ENCODE results near the gene WWTR1. TPM values are rescaled to one million over a fixed set of nuclear protein-coding genes. Genes with fewer than 3 reads are reported as not detected.

Gene WWTR1
- total RNA-seq, 2 donors from 2014 or later: 0.77 to 1.2 TPM

DNA sequence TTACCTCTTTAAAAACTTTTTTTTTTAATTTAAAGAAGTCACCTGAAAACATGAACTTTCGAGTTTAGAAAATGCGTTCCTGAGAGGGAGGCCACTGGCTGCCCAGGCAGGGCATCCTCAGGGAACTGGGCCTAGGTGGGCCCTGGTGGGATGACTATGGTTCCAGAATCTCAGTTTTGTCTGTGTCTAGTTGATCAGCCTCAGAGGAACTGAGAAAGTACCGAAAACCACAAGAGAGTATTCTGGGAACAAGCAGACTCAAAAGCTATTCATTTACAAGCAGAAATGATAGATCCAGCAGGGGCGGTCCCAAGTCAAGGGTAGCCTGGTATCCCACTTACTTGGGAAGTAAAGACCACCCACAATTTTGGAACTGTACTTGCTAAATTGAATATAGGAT lies 10.5 kb downstream of the WWTR1 start:
- peaks cover 5% of the 10 kb centered on the region for H3K36me3 Mint-ChIP-seq (ENCODE audit: low read depth)
- no peaks in the 10 kb centered on the region for H3K4me1 Mint-ChIP-seq
- peaks cover 37% of the 10 kb centered on the region for H3K27me3 Mint-ChIP-seq
- ATAC-seq (no peak), DNase-seq (no peak)
- no peak overlapping the region for H3K27ac Mint-ChIP-seq
- no peak overlapping the region for H3K4me3 Mint-ChIP-seq
- no peaks in the 10 kb centered on the region for H3K9me3 ChIP-seq (ENCODE audit: control insufficient read depth, low read length, poor library complexity, severe bottlenecking)

DNA sequence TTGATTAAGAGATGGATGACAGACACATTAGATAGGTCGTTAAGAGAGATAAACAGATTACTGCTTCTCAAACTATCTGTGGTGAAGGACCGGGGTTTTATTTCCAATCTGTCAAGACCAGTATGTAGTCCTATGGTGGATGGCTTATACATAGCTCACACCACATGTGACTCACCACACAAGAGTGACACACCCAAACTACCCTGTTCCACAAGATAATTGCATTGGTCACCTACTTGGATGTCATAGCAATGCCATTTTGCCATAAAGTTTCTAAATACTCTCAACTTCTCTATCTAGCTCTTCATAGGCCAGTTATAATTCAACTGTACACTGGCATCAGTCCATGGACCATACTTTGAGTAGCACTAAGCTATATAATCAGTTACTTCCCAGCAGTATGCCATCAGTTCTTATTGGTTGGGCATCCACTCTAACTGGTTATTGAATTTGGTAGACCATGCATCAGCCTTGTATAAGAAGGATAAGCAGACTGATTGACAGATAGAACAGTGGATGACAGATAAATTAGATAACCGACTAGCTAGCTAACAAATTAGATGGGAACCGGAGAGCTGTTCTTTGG lies 11.6 kb downstream of the WWTR1 start:
- peaks cover 5% of the 10 kb centered on the region for H3K36me3 Mint-ChIP-seq (ENCODE audit: low read depth)
- no peak overlapping the region for H3K27ac Mint-ChIP-seq
- H3K27me3 Mint-ChIP-seq: peaks cover 35% of the 10 kb centered on the region
- DNase-seq (no peak), ATAC-seq (no peak)
- H3K9me3 ChIP-seq (ENCODE audit: control insufficient read depth, low read length, poor library complexity, severe bottlenecking): no peaks in the 10 kb centered on the region
- H3K4me3 Mint-ChIP-seq: no peak overlapping the region
- no peaks in the 10 kb centered on the region for H3K4me1 Mint-ChIP-seq

DNA sequence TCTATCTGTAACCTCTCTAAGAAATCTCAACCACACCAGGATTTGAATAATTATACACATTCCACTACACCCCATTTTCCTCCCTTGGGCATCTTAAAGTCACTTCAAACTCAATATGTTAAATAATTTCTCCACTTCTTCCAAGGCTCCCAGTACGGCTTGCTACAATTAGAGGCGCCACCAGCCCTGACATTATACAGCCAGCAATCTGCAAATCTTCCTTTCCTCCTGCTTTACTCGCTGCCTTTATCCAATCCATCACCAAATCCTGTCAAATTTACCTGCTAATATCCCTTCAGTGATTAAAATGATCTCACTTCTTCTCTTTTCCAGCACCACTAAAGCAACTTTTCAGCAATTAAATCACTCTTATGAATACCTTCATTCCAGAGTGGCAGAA lies 13.9 kb downstream of the WWTR1 start:
- peaks cover 22% of the 10 kb centered on the region for H3K27me3 Mint-ChIP-seq
- H3K4me3 Mint-ChIP-seq: no peak overlapping the region
- no peaks in the 10 kb centered on the region for H3K9me3 ChIP-seq (ENCODE audit: control insufficient read depth, low read length, poor library complexity, severe bottlenecking)
- no peaks in the 10 kb centered on the region for H3K4me1 Mint-ChIP-seq
- H3K36me3 Mint-ChIP-seq (ENCODE audit: low read depth): no peaks in the 10 kb centered on the region
- ATAC-seq (no peak), DNase-seq (no peak)
- H3K27ac Mint-ChIP-seq: no peak overlapping the region

DNA sequence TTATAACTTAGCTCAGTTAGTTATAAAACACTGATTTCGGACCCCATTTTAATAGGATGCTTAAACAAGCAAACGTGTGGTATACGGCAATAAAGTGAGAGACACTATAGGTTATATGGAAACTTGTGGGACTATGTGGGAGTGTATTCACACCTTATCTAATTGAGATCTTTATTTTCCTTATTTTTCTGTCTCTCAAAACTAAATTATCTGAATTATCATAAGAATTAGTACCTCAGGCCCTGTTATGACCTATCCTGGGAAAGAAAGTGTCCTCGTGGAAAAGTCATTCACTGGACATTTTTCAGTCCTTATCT lies 14.4 kb downstream of the WWTR1 start:
- Mint-ChIP-seq H3K27ac (no peak overlapping the region), H3K27me3 (peaks cover 24% of the 10 kb centered on the region), H3K4me1 (peaks cover 1% of the 10 kb centered on the region), H3K36me3 (ENCODE audit: low read depth) (no peaks in the 10 kb centered on the region), H3K4me3 (no peak overlapping the region)
- ATAC-seq (no peak), DNase-seq (no peak)
- H3K9me3 ChIP-seq (ENCODE audit: control insufficient read depth, low read length, poor library complexity, severe bottlenecking): no peaks in the 10 kb centered on the region

DNA sequence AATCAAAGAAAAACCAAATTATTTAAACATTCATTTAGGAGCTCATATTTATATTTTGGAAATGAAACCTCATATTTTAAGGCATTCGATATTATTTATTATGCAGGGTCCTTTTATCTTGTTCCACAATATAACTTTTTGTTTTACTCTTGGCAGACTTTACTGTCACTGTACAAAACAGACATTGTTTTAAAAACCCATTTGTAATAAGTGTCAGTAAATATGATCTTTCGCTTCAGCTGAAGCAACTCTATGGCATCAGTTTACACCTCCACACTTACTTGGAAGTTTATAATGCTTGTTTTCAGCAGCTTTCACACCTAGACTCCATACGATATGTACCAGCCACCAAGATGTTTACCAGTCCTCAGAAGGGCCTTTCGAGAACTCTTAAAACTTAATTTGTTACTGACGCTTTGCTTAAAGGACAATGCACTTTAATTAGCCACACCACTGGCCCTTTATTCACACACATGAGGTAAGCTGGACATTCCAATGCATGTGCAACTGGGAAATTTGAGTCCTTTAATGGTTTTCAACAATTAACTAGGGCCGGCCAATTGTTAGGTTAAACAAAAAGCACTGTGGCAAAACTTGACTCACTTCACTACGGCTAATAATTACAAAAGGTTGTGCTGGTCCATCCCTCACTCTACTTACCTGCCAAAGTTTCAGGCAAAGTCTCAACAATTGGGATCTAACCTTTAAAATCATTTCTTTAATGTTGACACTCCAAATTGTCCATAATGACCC lies 16.7 kb downstream of the WWTR1 start:
- H3K27ac Mint-ChIP-seq: no peak overlapping the region

DNA sequence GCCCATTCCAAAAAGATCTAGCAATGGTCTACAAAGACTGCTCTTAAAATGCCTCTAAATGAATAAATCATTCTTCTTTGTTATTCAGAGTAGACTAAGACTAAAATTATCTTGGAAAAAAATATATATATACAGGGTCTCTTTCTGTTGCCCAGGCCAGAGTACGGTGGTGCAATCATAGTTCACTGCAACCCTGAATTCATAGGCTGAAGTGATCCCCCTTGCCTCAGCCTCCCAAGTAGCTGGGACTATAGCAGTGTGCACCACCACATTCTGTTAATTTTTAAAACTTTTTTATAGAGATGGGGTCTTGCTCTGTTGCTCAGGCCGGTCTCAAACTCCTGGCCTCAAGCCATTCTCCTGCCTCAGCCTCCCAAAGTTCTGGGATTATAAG lies 18.7 kb downstream of the WWTR1 start:
- no peak for ATAC-seq
- no peaks in the 10 kb centered on the region for H3K9me3 ChIP-seq (ENCODE audit: control insufficient read depth, low read length, poor library complexity, severe bottlenecking)
- DNase-seq: no peak
- peaks cover 26% of the 10 kb centered on the region for H3K27me3 Mint-ChIP-seq
- no peak overlapping the region for H3K27ac Mint-ChIP-seq
- no peaks in the 10 kb centered on the region for H3K36me3 Mint-ChIP-seq (ENCODE audit: low read depth)
- H3K4me3 Mint-ChIP-seq: no peak overlapping the region
- H3K4me1 Mint-ChIP-seq: peaks cover 3% of the 10 kb centered on the region

More for the DNA sequence above, 16.7 kb downstream of the WWTR1 start:
- no peaks in the 10 kb centered on the region for H3K36me3 Mint-ChIP-seq (ENCODE audit: low read depth)
- no peak overlapping the region for H3K4me3 Mint-ChIP-seq
- H3K27me3 Mint-ChIP-seq: peaks cover 20% of the 10 kb centered on the region
- peaks cover 3% of the 10 kb centered on the region for H3K4me1 Mint-ChIP-seq
- H3K9me3 ChIP-seq (ENCODE audit: control insufficient read depth, low read length, poor library complexity, severe bottlenecking): no peaks in the 10 kb centered on the region
- DNase-seq (no peak), ATAC-seq (no peak)

DNA sequence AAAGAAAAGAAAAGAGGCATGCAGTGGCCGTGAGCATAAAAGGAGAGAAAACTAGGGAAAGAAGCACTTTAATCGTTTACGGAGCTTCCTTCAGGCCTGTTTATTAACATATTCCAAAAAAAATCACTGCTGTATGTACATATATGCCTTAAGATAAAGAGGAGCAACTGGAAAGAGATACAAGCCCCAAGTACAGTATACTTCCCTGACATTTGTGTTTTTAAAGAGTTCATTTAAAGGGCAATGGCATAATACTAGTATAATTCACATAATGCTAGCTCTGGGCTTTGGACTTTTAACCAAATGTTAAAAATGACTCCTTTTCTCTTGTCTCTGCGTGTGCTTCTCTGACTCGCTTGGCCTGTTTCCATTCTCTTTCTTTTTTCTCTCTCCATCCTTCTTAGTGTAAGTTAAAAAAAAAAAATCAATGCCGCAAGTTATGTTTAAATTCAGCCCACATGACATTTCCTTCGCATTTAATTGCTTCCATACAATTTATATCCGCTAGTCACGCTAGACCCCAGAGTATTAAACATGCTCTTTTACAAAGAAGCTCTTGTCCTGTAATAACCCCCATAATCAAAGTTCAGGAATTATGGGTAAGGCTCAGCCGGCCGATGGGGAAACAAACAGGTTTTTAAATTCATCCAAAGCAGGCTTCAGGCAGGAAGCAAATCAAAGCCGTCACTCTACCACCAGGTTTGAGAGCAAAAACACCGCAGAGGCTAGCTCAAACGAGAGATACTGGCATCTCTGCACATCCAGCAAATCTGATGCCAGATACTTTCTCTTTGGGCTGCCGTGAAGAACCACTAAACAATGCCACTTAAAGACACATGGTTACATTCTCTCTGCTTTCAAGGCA lies 19.4 kb downstream of the WWTR1 start:
- H3K36me3 Mint-ChIP-seq (ENCODE audit: low read depth): peaks cover 2% of the 10 kb centered on the region

DNA sequence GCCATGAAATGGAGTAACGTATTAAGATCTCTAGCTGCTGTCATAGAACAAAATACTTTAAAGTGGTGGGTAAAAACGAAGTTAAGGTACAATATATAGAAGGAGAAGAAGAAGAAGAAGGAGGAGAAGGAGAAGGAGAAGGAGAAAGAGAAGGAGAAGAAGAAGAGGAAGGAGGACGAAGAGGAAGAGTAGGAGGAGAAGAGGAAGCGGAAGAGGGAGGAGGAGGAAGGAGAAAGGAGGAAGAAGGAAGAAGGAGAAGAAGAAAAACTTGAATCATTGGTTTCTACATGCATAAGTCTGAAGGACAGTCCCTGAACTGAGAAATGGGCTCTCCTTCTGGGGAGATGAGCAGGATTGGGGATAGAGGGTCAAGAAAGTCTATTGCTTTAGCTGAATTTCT lies 22.4 kb downstream of the WWTR1 start:
- Mint-ChIP-seq H3K27me3 (peaks cover 39% of the 10 kb centered on the region), H3K27ac (no peak overlapping the region), H3K4me3 (no peak overlapping the region), H3K36me3 (ENCODE audit: low read depth) (peaks cover 2% of the 10 kb centered on the region), H3K4me1 (peaks cover 3% of the 10 kb centered on the region)
- H3K9me3 ChIP-seq (ENCODE audit: control insufficient read depth, low read length, poor library complexity, severe bottlenecking): no peaks in the 10 kb centered on the region
- ATAC-seq (no peak), DNase-seq (no peak)

More for the DNA sequence above, 19.4 kb downstream of the WWTR1 start:
- no peak for DNase-seq
- H3K9me3 ChIP-seq (ENCODE audit: control insufficient read depth, low read length, poor library complexity, severe bottlenecking): no peaks in the 10 kb centered on the region
- no peak for ATAC-seq
- H3K27me3 Mint-ChIP-seq: peaks cover 27% of the 10 kb centered on the region
- H3K4me3 Mint-ChIP-seq: no peak overlapping the region
- no peak overlapping the region for H3K27ac Mint-ChIP-seq
- H3K4me1 Mint-ChIP-seq: peaks cover 3% of the 10 kb centered on the region

DNA sequence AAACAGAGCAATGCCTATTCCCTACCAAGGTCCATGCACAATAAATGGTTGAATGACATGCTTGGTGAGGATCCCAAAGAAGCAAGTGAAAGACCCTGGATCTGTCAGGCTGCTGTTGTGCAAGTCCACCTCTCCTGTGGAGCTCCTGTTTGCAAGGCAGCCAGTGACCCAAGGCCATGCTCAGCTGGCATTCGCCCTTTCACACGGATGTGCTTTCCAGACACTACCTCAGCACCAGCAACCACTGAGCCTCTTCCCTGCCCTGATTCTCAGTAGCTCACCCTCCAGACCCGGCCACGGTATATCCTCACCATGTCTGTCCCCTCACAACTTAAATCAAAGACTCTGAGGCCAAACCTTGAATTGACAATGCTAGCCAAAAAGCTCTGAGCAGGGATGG lies 23.3 kb downstream of the WWTR1 start:
- H3K36me3 Mint-ChIP-seq (ENCODE audit: low read depth): peaks cover 2% of the 10 kb centered on the region
- H3K27me3 Mint-ChIP-seq: peaks cover 39% of the 10 kb centered on the region
- H3K27ac Mint-ChIP-seq: no peak overlapping the region
- peaks cover 3% of the 10 kb centered on the region for H3K4me1 Mint-ChIP-seq
- no peak for DNase-seq
- no peaks in the 10 kb centered on the region for H3K9me3 ChIP-seq (ENCODE audit: control insufficient read depth, low read length, poor library complexity, severe bottlenecking)
- no peak overlapping the region for H3K4me3 Mint-ChIP-seq
- ATAC-seq: no peak

DNA sequence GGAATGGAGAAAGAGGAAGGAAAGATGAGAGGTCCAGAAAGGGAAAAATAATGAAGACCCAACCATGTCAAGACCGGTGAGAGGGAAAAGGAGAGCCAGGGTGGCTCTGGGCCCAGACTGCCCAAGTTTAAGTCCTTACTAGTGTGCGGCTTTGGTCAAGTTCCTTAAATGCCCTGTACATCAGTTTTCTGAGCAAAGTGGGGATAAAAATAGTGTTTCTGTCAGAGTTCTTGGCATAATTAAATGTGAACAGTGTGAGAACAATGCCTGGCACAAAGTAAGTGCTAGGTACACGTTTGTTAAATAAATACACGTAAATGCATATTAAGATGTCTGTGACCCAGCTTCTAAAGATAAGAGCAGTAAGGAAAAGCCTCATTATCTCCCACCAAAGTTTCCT lies 23.8 kb downstream of the WWTR1 start:
- peaks cover 3% of the 10 kb centered on the region for H3K4me1 Mint-ChIP-seq

DNA sequence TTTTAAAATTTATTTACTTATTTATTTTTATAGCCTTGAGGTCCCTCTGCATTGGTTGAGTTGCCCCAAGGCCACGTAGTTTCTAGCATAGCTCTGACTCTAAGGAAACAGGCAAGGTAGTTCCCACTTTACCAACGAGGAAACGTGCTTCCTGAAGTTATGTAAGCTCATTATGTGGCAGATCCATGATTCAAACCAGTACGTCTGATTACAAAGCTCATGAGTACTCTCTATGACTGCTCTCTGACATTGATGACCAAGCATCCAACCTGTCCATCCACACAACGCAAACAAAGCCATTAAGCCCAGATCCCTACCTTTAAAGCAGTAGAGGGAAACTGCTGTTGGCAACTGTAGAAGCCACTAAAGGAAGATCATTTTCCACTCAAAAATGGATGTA lies 25.6 kb downstream of the WWTR1 start:
- H3K4me1 Mint-ChIP-seq: no peaks in the 10 kb centered on the region
- H3K4me3 Mint-ChIP-seq: no peak overlapping the region
- DNase-seq: no peak
- H3K9me3 ChIP-seq (ENCODE audit: control insufficient read depth, low read length, poor library complexity, severe bottlenecking): no peaks in the 10 kb centered on the region
- H3K27ac Mint-ChIP-seq: no peak overlapping the region
- peaks cover 27% of the 10 kb centered on the region for H3K27me3 Mint-ChIP-seq
- no peak for ATAC-seq
- H3K36me3 Mint-ChIP-seq (ENCODE audit: low read depth): peaks cover 2% of the 10 kb centered on the region

More for the DNA sequence above, 23.8 kb downstream of the WWTR1 start:
- no peak overlapping the region for H3K4me3 Mint-ChIP-seq
- peaks cover 2% of the 10 kb centered on the region for H3K36me3 Mint-ChIP-seq (ENCODE audit: low read depth)
- peaks cover 39% of the 10 kb centered on the region for H3K27me3 Mint-ChIP-seq
- H3K9me3 ChIP-seq (ENCODE audit: control insufficient read depth, low read length, poor library complexity, severe bottlenecking): no peaks in the 10 kb centered on the region
- DNase-seq (no peak), ATAC-seq (no peak)
- H3K27ac Mint-ChIP-seq: no peak overlapping the region

DNA sequence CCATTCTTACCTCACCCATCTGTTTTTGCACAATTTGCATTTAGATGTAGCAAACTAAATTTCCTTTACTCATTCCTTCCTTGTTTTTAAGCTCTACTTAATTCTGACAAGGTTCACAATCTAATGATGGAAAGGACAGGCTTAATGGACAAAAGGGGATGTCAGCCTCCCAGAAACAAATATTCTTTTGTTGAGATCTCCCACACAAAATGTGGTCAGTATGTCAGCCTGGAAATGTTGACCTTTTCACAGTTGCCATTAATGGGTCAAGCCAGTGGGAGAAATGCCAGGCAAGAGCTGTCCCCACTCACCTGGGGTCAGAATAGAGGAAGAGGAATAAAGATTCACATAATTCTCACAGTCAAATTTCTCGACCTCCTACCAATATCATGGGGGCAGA lies 27.0 kb downstream of the WWTR1 start:
- ATAC-seq (no peak), DNase-seq (no peak)
- Mint-ChIP-seq H3K36me3 (ENCODE audit: low read depth) (peaks cover 2% of the 10 kb centered on the region), H3K27me3 (peaks cover 31% of the 10 kb centered on the region), H3K4me1 (no peaks in the 10 kb centered on the region), H3K27ac (no peak overlapping the region), H3K4me3 (no peak overlapping the region)
- no peaks in the 10 kb centered on the region for H3K9me3 ChIP-seq (ENCODE audit: control insufficient read depth, low read length, poor library complexity, severe bottlenecking)

DNA sequence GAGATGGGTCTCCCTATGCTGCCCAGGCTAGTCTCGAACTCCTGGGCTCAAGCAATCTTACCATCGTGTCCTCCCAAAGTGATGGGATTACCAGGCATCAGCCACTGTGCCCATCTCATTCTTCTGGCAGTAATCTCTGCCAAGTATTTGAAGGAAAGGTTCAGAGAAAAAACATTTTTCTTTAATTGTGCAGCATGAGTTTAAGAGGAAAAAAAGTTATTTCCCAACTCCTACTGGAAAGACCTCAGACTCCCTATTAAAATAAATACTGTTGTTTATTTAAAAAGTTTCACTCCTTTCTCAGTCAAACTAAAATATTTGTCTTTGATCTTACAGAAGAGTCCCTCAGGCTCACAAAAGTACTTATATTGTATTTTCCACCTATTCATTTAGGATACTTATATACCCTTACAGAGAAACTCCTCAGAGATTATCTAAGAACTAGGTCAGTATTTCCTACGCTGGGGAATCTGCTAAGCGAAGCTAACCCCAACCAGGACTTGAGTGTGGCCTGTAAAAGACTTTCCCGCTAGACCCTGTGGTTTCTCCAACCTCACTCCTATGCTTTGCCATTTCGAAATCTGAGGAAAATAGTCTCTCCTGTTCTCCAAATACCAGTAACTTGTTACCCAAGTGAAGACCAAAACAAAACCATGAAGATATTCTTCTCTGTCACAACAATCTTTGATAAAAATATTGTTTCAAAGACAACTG lies 28.7 kb downstream of the WWTR1 start:
- Mint-ChIP-seq H3K36me3 (ENCODE audit: low read depth) (peaks cover 2% of the 10 kb centered on the region), H3K27ac (no peak overlapping the region), H3K4me1 (no peaks in the 10 kb centered on the region), H3K27me3 (peaks cover 22% of the 10 kb centered on the region), H3K4me3 (no peak overlapping the region)
- no peaks in the 10 kb centered on the region for H3K9me3 ChIP-seq (ENCODE audit: control insufficient read depth, low read length, poor library complexity, severe bottlenecking)
- DNase-seq (no peak), ATAC-seq (no peak)
